T-helper 1 cell treated with Interleukin-12 subunit alpha and Interleukin-12 subunit beta and Interleukin-4 antibody, amounts not matched to agents 30 μg/mL and 1 μg/mL, for 36 hours (primary cell): Measurements from ENCODE around the gene SELPLG.

Experiments
- H3K27ac Mint-ChIP-seq: one replicate; pipeline ENCODE4 v1.8.0; 2021; ENCODE audit warnings: mild to moderate bottlenecking, mixed read lengths
- H3K27me3 Mint-ChIP-seq: one replicate; pipeline ENCODE4 v1.8.0; 2021; ENCODE audit warnings: low read depth, mixed read lengths
- H3K36me3 Mint-ChIP-seq: one replicate; pipeline ENCODE4 v1.8.0; 2021; ENCODE audit warnings: low read depth, mixed read lengths
- H3K4me1 Mint-ChIP-seq: one replicate; pipeline ENCODE4 v1.8.0; 2021; ENCODE audit warnings: low read depth, mixed read lengths
- H3K4me3 Mint-ChIP-seq: one replicate; pipeline ENCODE4 v1.8.0; 2021; ENCODE audit warnings: mild to moderate bottlenecking, moderate library complexity, mixed read lengths
- H3K9me3 Mint-ChIP-seq: one replicate; pipeline ENCODE4 v1.8.0; 2021; ENCODE audit warnings: mixed read lengths

Gene SELPLG

GRCh38 chr12:108633534-108634248, at the start of gene SELPLG:
Gene SELPLG, minus strand, starts transcription at chr12:108633894. Its CDS starts 9,587 bp downstream, at chr12:108624307.
- Mint-ChIP-seq H3K36me3 (peaks cover 33% of the 10 kb centered on the region), H3K9me3 (no peaks in the 10 kb centered on the region), H3K4me3 (peak within 1 kb of the TSS; percentile 100), H3K27ac (peak within 1 kb of the TSS; percentile 100), H3K27me3 (no peaks in the 10 kb centered on the region), H3K4me1 (peaks cover 59% of the 10 kb centered on the region)

- peaks cover 15% of the 10 kb centered on the region for H3K4me1 Mint-ChIP-seq
- no peaks in the 10 kb centered on the region for H3K27me3 Mint-ChIP-seq
- no peaks in the 10 kb centered on the region for H3K9me3 Mint-ChIP-seq
- H3K27ac Mint-ChIP-seq: no peak overlapping the region
- H3K36me3 Mint-ChIP-seq: no peaks in the 10 kb centered on the region
- no peak overlapping the region for H3K4me3 Mint-ChIP-seq
These were observed 47.6 kb upstream of the SELPLG start for GRCh38 chr12:108681317-108681716.

GRCh38 chr12:108679106-108679681, 45.5 kb upstream of the SELPLG start:
- Mint-ChIP-seq H3K27me3 (no peaks in the 10 kb centered on the region), H3K4me3 (no peak overlapping the region), H3K36me3 (peaks cover 2% of the 10 kb centered on the region), H3K4me1 (peaks cover 6% of the 10 kb centered on the region), H3K9me3 (no peaks in the 10 kb centered on the region), H3K27ac (no peak overlapping the region)

GRCh38 chr12:108678104-108678730, 44.5 kb upstream of the SELPLG start:
- H3K27ac Mint-ChIP-seq: no peak overlapping the region
- peaks cover 6% of the 10 kb centered on the region for H3K4me1 Mint-ChIP-seq
- no peaks in the 10 kb centered on the region for H3K9me3 Mint-ChIP-seq
- H3K27me3 Mint-ChIP-seq: no peaks in the 10 kb centered on the region
- H3K36me3 Mint-ChIP-seq: peaks cover 2% of the 10 kb centered on the region
- no peak overlapping the region for H3K4me3 Mint-ChIP-seq

GRCh38 chr12:108677381-108677780, 43.7 kb upstream of the SELPLG start:
- no peak overlapping the region for H3K4me3 Mint-ChIP-seq
- H3K4me1 Mint-ChIP-seq: peaks cover 6% of the 10 kb centered on the region
- H3K27ac Mint-ChIP-seq: no peak overlapping the region
- no peaks in the 10 kb centered on the region for H3K9me3 Mint-ChIP-seq
- H3K36me3 Mint-ChIP-seq: peaks cover 2% of the 10 kb centered on the region
- no peaks in the 10 kb centered on the region for H3K27me3 Mint-ChIP-seq

GRCh38 chr12:108676707-108677106, 43.0 kb upstream of the SELPLG start:
- Mint-ChIP-seq H3K36me3 (peaks cover 5% of the 10 kb centered on the region), H3K4me1 (peaks cover 6% of the 10 kb centered on the region), H3K27ac (no peak overlapping the region), H3K9me3 (no peaks in the 10 kb centered on the region), H3K4me3 (no peak overlapping the region), H3K27me3 (no peaks in the 10 kb centered on the region)

GRCh38 chr12:108675792-108676191, 42.1 kb upstream of the SELPLG start:
- Mint-ChIP-seq H3K27ac (no peak overlapping the region), H3K36me3 (peaks cover 5% of the 10 kb centered on the region), H3K4me3 (no peak overlapping the region), H3K4me1 (peaks cover 3% of the 10 kb centered on the region), H3K9me3 (no peaks in the 10 kb centered on the region), H3K27me3 (no peaks in the 10 kb centered on the region)

- Mint-ChIP-seq H3K4me1 (no peaks in the 10 kb centered on the region), H3K4me3 (no peak overlapping the region), H3K36me3 (peaks cover 5% of the 10 kb centered on the region), H3K9me3 (no peaks in the 10 kb centered on the region), H3K27me3 (no peaks in the 10 kb centered on the region), H3K27ac (no peak overlapping the region)
These were observed 38.4 kb upstream of the SELPLG start for GRCh38 chr12:108672054-108672453.

- no peaks in the 10 kb centered on the region for H3K9me3 Mint-ChIP-seq
- no peak overlapping the region for H3K27ac Mint-ChIP-seq
- no peaks in the 10 kb centered on the region for H3K4me1 Mint-ChIP-seq
- no peak overlapping the region for H3K4me3 Mint-ChIP-seq
- H3K36me3 Mint-ChIP-seq: peaks cover 5% of the 10 kb centered on the region
- H3K27me3 Mint-ChIP-seq: no peaks in the 10 kb centered on the region
These were observed 37.4 kb upstream of the SELPLG start for GRCh38 chr12:108671110-108671509.

GRCh38 chr12:108670066-108670631, 36.5 kb upstream of the SELPLG start:
- Mint-ChIP-seq H3K4me1 (no peaks in the 10 kb centered on the region), H3K9me3 (no peaks in the 10 kb centered on the region), H3K4me3 (no peak overlapping the region), H3K36me3 (peaks cover 3% of the 10 kb centered on the region), H3K27me3 (no peaks in the 10 kb centered on the region), H3K27ac (no peak overlapping the region)

- H3K27ac Mint-ChIP-seq: no peak overlapping the region
- H3K27me3 Mint-ChIP-seq: no peaks in the 10 kb centered on the region
- H3K4me1 Mint-ChIP-seq: peaks cover 12% of the 10 kb centered on the region
- H3K4me3 Mint-ChIP-seq: no peak overlapping the region
- no peaks in the 10 kb centered on the region for H3K9me3 Mint-ChIP-seq
- H3K36me3 Mint-ChIP-seq: peaks cover 3% of the 10 kb centered on the region
These were observed 34.8 kb upstream of the SELPLG start for GRCh38 chr12:108668542-108668941.

GRCh38 chr12:108668063-108668462, 34.4 kb upstream of the SELPLG start:
- H3K27ac Mint-ChIP-seq: no peak overlapping the region
- peaks cover 12% of the 10 kb centered on the region for H3K4me1 Mint-ChIP-seq
- H3K4me3 Mint-ChIP-seq: no peak overlapping the region
- peaks cover 3% of the 10 kb centered on the region for H3K36me3 Mint-ChIP-seq
- no peaks in the 10 kb centered on the region for H3K27me3 Mint-ChIP-seq
- H3K9me3 Mint-ChIP-seq: no peaks in the 10 kb centered on the region

GRCh38 chr12:108667349-108667748, 33.7 kb upstream of the SELPLG start:
- Mint-ChIP-seq H3K27ac (no peak overlapping the region), H3K36me3 (peaks cover 3% of the 10 kb centered on the region), H3K4me3 (no peak overlapping the region), H3K4me1 (peaks cover 12% of the 10 kb centered on the region), H3K27me3 (no peaks in the 10 kb centered on the region), H3K9me3 (no peaks in the 10 kb centered on the region)

GRCh38 chr12:108666401-108666881, 32.7 kb upstream of the SELPLG start:
- Mint-ChIP-seq H3K4me1 (peaks cover 12% of the 10 kb centered on the region), H3K27me3 (no peaks in the 10 kb centered on the region), H3K4me3 (no peak overlapping the region), H3K9me3 (no peaks in the 10 kb centered on the region), H3K36me3 (no peaks in the 10 kb centered on the region), H3K27ac (no peak overlapping the region)
